ENCODE data around the gene PSMD10. TPM values are rescaled to one million over a fixed set of nuclear protein-coding genes. Genes with fewer than 3 reads are reported as not detected.

PSMD10 gene
- 108 TPM for total RNA-seq

GRCh38 chrX:108091264-108091877 is at the start of gene PSMD10, which contains the start of gene ATG4A:
PSMD10 (minus strand) TSS chrX:108091542; CDS start chrX:108091520, 22 bp downstream.
ATG4A (plus strand) TSS chrX:108091778; CDS start chrX:108091827, 49 bp downstream.

GRCh38 chrX:108044554-108045256 is 46.6 kb downstream of the PSMD10 start, which contains the start of gene VSIG1:
VSIG1 (plus strand) TSS chrX:108045065; CDS start chrX:108045131, 66 bp downstream.

Other genes with a start within 250 kb of the PSMD10 start
- not detected for gene TEX13B, start 109.2 kb downstream of the PSMD10 start, total RNA-seq
- 2.3 TPM for gene VSIG1, start 46.5 kb downstream of the PSMD10 start, total RNA-seq
- gene ATG4A, start 236 bp upstream of the PSMD10 start, total RNA-seq: 7.4 TPM